GM20000 (cell line): Measurements from ENCODE around the gene SLC30A1.
"Not testable (repeated sequence)": the region's sequence is repeated elsewhere in the genome, so short reads cannot be mapped to it uniquely, and the experiment has no call there.

Experiments used
- DNase-seq: peaks from one replicate; pipeline ENCODE4 v3.0.0; 2012; ENCODE audit warnings: low spot score
- TF ChIP-seq, protein P1 (sequence below): IDR thresholded peaks from 2 replicates; pipeline ENCODE4 v1.5.1; 2012; ENCODE audit warnings: mild to moderate bottlenecking, control low read depth; ENCODE audit errors: extremely low read depth, missing control alignments

SLC30A1 gene

GRCh38 chr1:211578640-211579439 is at the start of gene SLC30A1:
Gene SLC30A1, minus strand, starts transcription at chr1:211579161. Its CDS starts 549 bp downstream, at chr1:211578612.
- TF ChIP-seq, protein P1, sequence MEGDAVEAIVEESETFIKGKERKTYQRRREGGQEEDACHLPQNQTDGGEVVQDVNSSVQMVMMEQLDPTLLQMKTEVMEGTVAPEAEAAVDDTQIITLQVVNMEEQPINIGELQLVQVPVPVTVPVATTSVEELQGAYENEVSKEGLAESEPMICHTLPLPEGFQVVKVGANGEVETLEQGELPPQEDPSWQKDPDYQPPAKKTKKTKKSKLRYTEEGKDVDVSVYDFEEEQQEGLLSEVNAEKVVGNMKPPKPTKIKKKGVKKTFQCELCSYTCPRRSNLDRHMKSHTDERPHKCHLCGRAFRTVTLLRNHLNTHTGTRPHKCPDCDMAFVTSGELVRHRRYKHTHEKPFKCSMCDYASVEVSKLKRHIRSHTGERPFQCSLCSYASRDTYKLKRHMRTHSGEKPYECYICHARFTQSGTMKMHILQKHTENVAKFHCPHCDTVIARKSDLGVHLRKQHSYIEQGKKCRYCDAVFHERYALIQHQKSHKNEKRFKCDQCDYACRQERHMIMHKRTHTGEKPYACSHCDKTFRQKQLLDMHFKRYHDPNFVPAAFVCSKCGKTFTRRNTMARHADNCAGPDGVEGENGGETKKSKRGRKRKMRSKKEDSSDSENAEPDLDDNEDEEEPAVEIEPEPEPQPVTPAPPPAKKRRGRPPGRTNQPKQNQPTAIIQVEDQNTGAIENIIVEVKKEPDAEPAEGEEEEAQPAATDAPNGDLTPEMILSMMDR, result no peak
- peak; percentile 100 for DNase-seq

- TF ChIP-seq, protein P1, result no peak
- no peak for DNase-seq
Measured at GRCh38 chr1:211628417-211628816, 49.5 kb upstream of the SLC30A1 start.

GRCh38 chr1:211627259-211627658 is 48.3 kb upstream of the SLC30A1 start:
- no peak for DNase-seq

DNA sequence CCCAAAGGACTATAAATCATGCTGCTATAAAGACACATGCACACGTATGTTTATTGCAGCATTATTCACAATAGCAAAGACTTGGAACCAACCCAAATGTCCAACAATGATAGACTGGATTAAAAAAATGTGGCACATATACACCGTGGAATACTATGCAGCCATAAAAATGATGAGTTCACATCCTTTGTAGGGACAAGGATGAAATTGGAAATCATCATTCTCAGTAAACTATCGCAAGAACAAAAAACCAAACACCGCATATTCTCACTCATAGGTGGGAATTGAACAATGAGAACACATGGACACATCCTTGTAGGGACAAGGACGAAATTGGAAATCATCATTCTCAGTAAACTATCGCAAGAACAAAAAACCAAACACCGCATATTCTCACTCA is 46.9 kb upstream of the SLC30A1 start:
- not testable (repeated sequence) for DNase-seq

More at GRCh38 chr1:211627259-211627658, 48.3 kb upstream of the SLC30A1 start:
- TF ChIP-seq, protein P1, result no peak

DNA sequence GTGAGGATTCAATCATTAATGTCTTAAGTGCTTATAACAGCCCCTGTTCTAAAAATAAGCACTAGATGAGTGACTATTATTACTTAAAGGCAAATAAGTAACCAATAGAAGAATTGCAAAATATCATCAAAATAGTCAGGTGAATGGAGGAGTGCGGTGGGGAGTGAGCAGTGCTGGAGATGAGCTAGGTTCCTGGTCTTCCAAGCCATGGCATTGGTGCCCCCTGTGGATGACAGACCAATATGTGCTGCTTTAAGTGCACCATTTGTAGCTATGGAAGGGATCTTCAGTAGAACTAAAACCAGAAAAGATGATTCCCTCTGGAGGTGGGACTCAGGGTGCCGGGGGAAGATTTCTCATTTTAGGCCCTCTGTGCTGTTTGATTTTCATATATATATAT is 46.1 kb upstream of the SLC30A1 start:
- TF ChIP-seq, protein P1, result no peak
- no peak for DNase-seq

- DNase-seq, result no peak
- TF ChIP-seq, protein P1, result no peak
Measured at GRCh38 chr1:211623515-211623914, 44.6 kb upstream of the SLC30A1 start.

- no peak for DNase-seq
- TF ChIP-seq, protein P1, result no peak
Measured at GRCh38 chr1:211621447-211622198, 42.7 kb upstream of the SLC30A1 start.
